ENCODE measurements around the gene LSMEM2. TPM values are rescaled to one million over a fixed set of nuclear protein-coding genes. Genes with fewer than 3 reads are reported as not detected.

The LSMEM2 gene
- polyA plus RNA-seq, 6 donors from 2014 or later: 0.19 TPM; not detected in 5

DNA sequence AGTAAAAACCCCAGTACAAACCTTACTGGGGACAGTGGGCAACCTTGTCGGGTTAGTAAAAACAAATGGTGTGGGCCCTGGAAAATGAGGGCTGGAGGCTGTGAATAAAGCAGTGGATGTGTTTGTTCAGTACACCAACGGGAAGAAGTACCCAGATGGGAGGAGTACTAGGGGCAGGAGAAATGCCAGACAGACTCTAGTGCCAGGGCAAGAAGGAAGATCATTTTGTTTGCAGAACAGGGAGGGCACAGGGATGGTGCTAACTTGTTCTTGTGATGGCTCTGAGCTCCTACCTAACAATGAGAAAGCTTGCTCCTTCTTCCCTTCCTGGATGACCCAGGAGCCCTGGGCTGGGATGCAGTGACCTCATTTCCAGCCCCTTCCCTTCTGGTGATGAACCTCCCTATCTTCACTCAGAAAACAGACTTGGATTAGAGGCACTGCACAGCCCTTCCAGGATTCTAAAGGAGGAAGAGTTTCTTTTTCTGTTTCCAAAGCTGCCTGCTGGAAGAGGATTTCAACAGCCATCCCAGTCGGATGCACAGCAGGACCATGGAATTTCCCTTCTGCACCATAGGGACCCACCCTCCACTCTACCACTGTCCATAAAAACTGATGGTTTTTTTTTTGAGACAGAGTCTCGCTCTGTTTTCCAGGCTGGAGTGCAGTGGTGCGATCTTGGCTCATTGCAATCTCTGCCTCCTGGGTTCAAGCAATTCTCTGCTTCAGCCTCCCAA lies 55.6 kb downstream of the LSMEM2 start:
- no peak for DNase-seq
- H3K4me1 Mint-ChIP-seq: peaks cover 33 to 54% (median 48%) of the 10 kb centered on the region in 3 donors

DNA sequence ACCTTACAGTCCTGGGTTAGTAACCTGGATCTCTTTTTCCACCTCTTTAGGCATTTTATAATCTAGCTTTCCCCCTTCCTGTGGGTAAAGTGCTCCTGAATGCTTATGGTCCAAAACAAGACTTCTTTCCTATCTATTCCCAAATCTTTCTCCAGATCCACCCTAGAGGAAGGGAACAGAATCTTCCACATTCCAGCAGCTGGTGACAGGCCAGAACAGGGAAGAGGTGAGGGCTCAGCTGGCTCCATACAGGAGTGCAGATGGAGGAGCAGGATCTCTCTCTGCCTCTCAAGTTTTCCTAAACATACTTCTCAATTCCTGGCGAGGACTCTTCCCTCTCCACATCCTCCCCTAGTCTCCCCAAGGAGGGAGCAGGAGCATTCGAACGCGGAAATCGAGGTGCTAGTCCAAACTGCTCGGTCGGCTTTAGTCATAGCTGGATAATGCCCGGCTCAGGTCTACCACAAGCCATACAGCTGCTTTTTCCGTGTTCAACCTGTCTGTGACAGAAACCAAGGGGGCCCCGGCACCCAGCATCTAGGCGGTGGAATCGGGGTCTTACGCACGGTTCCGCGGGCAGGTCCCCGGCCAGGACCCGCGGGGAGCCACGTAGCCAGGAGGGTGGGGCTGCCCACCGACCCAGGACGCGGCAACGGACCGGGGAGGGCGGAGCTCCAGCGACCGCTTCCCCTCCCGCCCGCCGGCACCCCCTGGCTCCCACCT lies 57.7 kb downstream of the LSMEM2 start:
- H3K27ac Mint-ChIP-seq: peak overlapping the region; percentile 85 to 99 (median 98)
- H3K4me1 Mint-ChIP-seq: peaks cover 45 to 68% (median 64%) of the 10 kb centered on the region in 3 donors
- H3K36me3 Mint-ChIP-seq: no peaks in the 10 kb centered on the region
- H3K4me3 Mint-ChIP-seq: peak overlapping the region; percentile 87 to 97 (median 94)
- ATAC-seq (ENCODE audit: low read depth in 2 of 2) (peak; percentile 45 to 50), DNase-seq (no peak)
- H3K9me3 Mint-ChIP-seq: no peaks in the 10 kb centered on the region
- H3K27me3 Mint-ChIP-seq: no peaks in the 10 kb centered on the region

More for the DNA sequence above, 55.6 kb downstream of the LSMEM2 start:
- Mint-ChIP-seq H3K27me3 (no peaks in the 10 kb centered on the region), H3K9me3 (no peaks in the 10 kb centered on the region), H3K4me3 (peak overlapping the region in 2 of 8 donors; percentile 37 to 81), H3K36me3 (no peaks in the 10 kb centered on the region), H3K27ac (peak overlapping the region in 4 of 6 donors; percentile 39 to 78 (median 56))
- no peak for ATAC-seq (ENCODE audit: low read depth in 2 of 2)

DNA sequence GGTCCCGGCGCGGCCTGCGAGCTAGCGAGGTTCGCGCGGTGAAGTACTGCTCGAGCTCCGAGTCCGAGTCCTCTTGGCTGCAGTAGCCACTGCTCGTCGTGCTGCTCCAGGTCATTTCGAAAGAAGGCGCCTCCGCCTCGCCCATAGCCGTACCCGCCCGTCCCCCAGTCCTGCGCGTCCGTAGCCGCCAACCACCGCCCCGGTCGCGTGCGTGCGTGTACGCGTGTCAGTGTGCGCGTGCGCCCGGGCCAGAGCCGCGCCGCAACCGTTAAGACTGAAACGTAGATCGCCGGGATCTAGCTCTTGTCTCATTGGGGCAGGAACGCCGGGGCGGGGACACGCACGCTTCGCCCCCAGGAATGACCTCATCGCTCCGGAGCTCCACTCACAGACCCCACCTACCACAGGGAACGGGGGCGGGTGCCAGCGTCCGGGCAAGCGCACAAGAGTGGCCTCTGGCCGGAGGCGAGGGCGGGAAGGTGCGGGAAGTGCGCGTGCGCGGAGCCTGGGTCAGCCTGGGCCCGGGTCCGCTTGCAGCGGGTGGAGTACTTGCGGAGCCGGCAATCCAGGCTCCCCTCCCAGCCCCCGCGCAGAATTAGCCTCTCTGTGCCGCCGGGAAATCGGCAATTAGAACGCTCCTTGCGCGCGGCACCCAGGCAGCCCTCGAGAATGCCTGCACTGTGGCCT lies 58.4 kb downstream of the LSMEM2 start:
- peak; percentile 96 for DNase-seq
- no peaks in the 10 kb centered on the region for H3K9me3 Mint-ChIP-seq
- H3K36me3 Mint-ChIP-seq: no peaks in the 10 kb centered on the region
- ATAC-seq (ENCODE audit: low read depth in 2 of 2): peak; percentile 76 to 80
- H3K4me1 Mint-ChIP-seq: peaks cover 45 to 73% (median 64%) of the 10 kb centered on the region in 3 donors
- no peaks in the 10 kb centered on the region for H3K27me3 Mint-ChIP-seq
- H3K4me3 Mint-ChIP-seq: peak overlapping the region; percentile 87 to 97 (median 94)
- H3K27ac Mint-ChIP-seq: peak overlapping the region; percentile 97 to 99 (median 98)

Other genes with a start within 250 kb of the LSMEM2 start
- gene RBM5, start 190.2 kb upstream of the LSMEM2 start, polyA plus RNA-seq (ENCODE audit: low read depth in 6 of 6): 10 to 100 TPM; 33.9 to 88.8 (median 37.7) TPM
- not detected for gene SEMA3F, start 123.8 kb upstream of the LSMEM2 start, polyA plus RNA-seq (ENCODE audit: low read depth in 6 of 6)
- not detected for gene GNAT1, start 87.5 kb upstream of the LSMEM2 start, polyA plus RNA-seq (ENCODE audit: low read depth in 6 of 6)
- not detected for gene SLC38A3, start 73.8 kb upstream of the LSMEM2 start, polyA plus RNA-seq (ENCODE audit: low read depth in 6 of 6)
- gene GNAI2, start 42.9 kb upstream of the LSMEM2 start, polyA plus RNA-seq (ENCODE audit: low read depth in 6 of 6): 100 to 1,000 TPM; 472 to 669 (median 550) TPM
- gene SEMA3B, start 9.9 kb upstream of the LSMEM2 start, polyA plus RNA-seq (ENCODE audit: low read depth in 6 of 6): under 1 TPM in 1 of 6 donors, not detected in 5; 0.13 TPM
- 10 to 100 TPM; 42.7 to 68.3 (median 55.7) TPM for gene IFRD2, start 13.3 kb downstream of the LSMEM2 start, polyA plus RNA-seq (ENCODE audit: low read depth in 6 of 6)
- 1 to 10 TPM in 4 of 6 donors, under 1 TPM in 1, not detected in 1; 0.93 to 2.8 (median 1.6) TPM for gene HYAL3, start 20.3 kb downstream of the LSMEM2 start, polyA plus RNA-seq (ENCODE audit: low read depth in 6 of 6)
- 10 to 100 TPM in 5 of 6 donors, 1 to 10 TPM in 1; 9.0 to 15.5 (median 11.6) TPM for gene NAA80, start 20.3 kb downstream of the LSMEM2 start, polyA plus RNA-seq (ENCODE audit: low read depth in 6 of 6)
- gene HYAL1, start 24.5 kb downstream of the LSMEM2 start, polyA plus RNA-seq (ENCODE audit: low read depth in 6 of 6): under 1 TPM in 3 of 6 donors, not detected in 3; 0.12 to 0.32 (median 0.15) TPM
- gene HYAL2, start 43.7 kb downstream of the LSMEM2 start, polyA plus RNA-seq (ENCODE audit: low read depth in 6 of 6): 1 to 10 TPM in 4 of 6 donors, under 1 TPM in 1, not detected in 1; 0.59 to 5.9 (median 3.4) TPM
- gene TUSC2, start 49.1 kb downstream of the LSMEM2 start, polyA plus RNA-seq (ENCODE audit: low read depth in 6 of 6): 10 to 100 TPM; 39.2 to 60.2 (median 46.3) TPM
- gene RASSF1, start 61.7 kb downstream of the LSMEM2 start, polyA plus RNA-seq (ENCODE audit: low read depth in 6 of 6): 100 to 1,000 TPM in 2 of 6 donors, 10 to 100 TPM in 4; 71.9 to 147 (median 89.9) TPM
- under 1 TPM in 1 of 6 donors, not detected in 5; 0.53 TPM for gene ZMYND10, start 66.6 kb downstream of the LSMEM2 start, polyA plus RNA-seq (ENCODE audit: low read depth in 6 of 6)
- 10 to 100 TPM; 17.9 to 31.8 (median 23.7) TPM for gene NPRL2, start 71.7 kb downstream of the LSMEM2 start, polyA plus RNA-seq (ENCODE audit: low read depth in 6 of 6)
- 10 to 100 TPM; 55.4 to 75.9 (median 65.2) TPM for gene CYB561D2, start 71.8 kb downstream of the LSMEM2 start, polyA plus RNA-seq (ENCODE audit: low read depth in 6 of 6)
- gene TMEM115, start 80.4 kb downstream of the LSMEM2 start, polyA plus RNA-seq (ENCODE audit: low read depth in 6 of 6): 10 to 100 TPM; 24.5 to 34.1 (median 31.6) TPM
- gene CACNA2D2, start 224.5 kb downstream of the LSMEM2 start, polyA plus RNA-seq (ENCODE audit: low read depth in 6 of 6): under 1 TPM in 3 of 6 donors, not detected in 3; 0.17 to 0.24 (median 0.18) TPM

Measured in naive B cell (primary cell).